ENCODE measurements around the gene RNF130. TPM values are rescaled to one million over a fixed set of nuclear protein-coding genes. Genes with fewer than 3 reads are reported as not detected.

The RNF130 gene
- total and polyA plus RNA-seq, 2 donors = 20.5 to 69.2 TPM

GRCh38 chr5:179953987-179954386 is 117.6 kb downstream of the RNF130 start:
- WGBS = 97% methylated on average over 4 of the region's 4 CpGs
- no peaks in the 10 kb centered on the region for H3K36me3 ChIP-seq (ENCODE audit: control insufficient read depth in 2 of 2, insufficient read depth in 2 of 2, low read length in 1 of 2)
- no peaks in the 10 kb centered on the region for H3K4me1 ChIP-seq (ENCODE audit: control insufficient read depth in 2 of 2, insufficient read depth in 2 of 2, low read length in 2 of 2)
- no peaks in the 10 kb centered on the region for H3K9me3 ChIP-seq (ENCODE audit: control insufficient read depth in 2 of 2, insufficient read depth in 1 of 2, low read length in 1 of 2)
- H3K27me3 ChIP-seq (ENCODE audit: control insufficient read depth in 2 of 2, insufficient read depth in 1 of 2, low read length in 1 of 2) = no peaks in the 10 kb centered on the region
- no peak overlapping the region for H3K27ac ChIP-seq (ENCODE audit: low read depth in 1 of 2, low read length in 1 of 2)
- no peak overlapping the region for H3K4me3 ChIP-seq (ENCODE audit: low read length in 2 of 2)
- no peak for DNase-seq (ENCODE audit: low read depth in 6 of 9, low spot score in 9 of 9)

GRCh38 chr5:179936976-179937681 is 134.4 kb downstream of the RNF130 start:
- no peak overlapping the region for H3K4me3 ChIP-seq (ENCODE audit: low read length in 2 of 2)
- no peaks in the 10 kb centered on the region for H3K9me3 ChIP-seq (ENCODE audit: control insufficient read depth in 2 of 2, insufficient read depth in 1 of 2, low read length in 1 of 2)
- H3K4me1 ChIP-seq (ENCODE audit: control insufficient read depth in 2 of 2, insufficient read depth in 2 of 2, low read length in 2 of 2) = no peaks in the 10 kb centered on the region
- no peaks in the 10 kb centered on the region for H3K27me3 ChIP-seq (ENCODE audit: control insufficient read depth in 2 of 2, insufficient read depth in 1 of 2, low read length in 1 of 2)
- WGBS = 97% methylated on average over 13 of the region's 13 CpGs
- no peak for DNase-seq (ENCODE audit: low read depth in 6 of 9, low spot score in 9 of 9)
- H3K36me3 ChIP-seq (ENCODE audit: control insufficient read depth in 2 of 2, insufficient read depth in 2 of 2, low read length in 1 of 2) = no peaks in the 10 kb centered on the region
- no peak overlapping the region for H3K27ac ChIP-seq (ENCODE audit: low read depth in 1 of 2, low read length in 1 of 2)

- no peak for DNase-seq (ENCODE audit: low read depth in 6 of 9, low spot score in 9 of 9)
- Histone ChIP-seq H3K27me3 (ENCODE audit: control insufficient read depth in 2 of 2, insufficient read depth in 1 of 2, low read length in 1 of 2) (no peaks in the 10 kb centered on the region), H3K36me3 (ENCODE audit: control insufficient read depth in 2 of 2, insufficient read depth in 2 of 2, low read length in 1 of 2) (no peaks in the 10 kb centered on the region), H3K9me3 (ENCODE audit: control insufficient read depth in 2 of 2, insufficient read depth in 1 of 2, low read length in 1 of 2) (no peaks in the 10 kb centered on the region), H3K27ac (ENCODE audit: low read depth in 1 of 2, low read length in 1 of 2) (no peak overlapping the region), H3K4me3 (ENCODE audit: low read length in 2 of 2) (no peak overlapping the region), H3K4me1 (ENCODE audit: control insufficient read depth in 2 of 2, insufficient read depth in 2 of 2, low read length in 2 of 2) (no peaks in the 10 kb centered on the region)
- whole genome bisulfite sequencing = 97% methylated on average over 8 of the region's 8 CpGs
These were observed 140.6 kb downstream of the RNF130 start for GRCh38 chr5:179930788-179931473.

GRCh38 chr5:179927824-179928223 is 143.7 kb downstream of the RNF130 start:
- Histone ChIP-seq H3K36me3 (ENCODE audit: control insufficient read depth in 2 of 2, insufficient read depth in 2 of 2, low read length in 1 of 2) (no peaks in the 10 kb centered on the region), H3K4me1 (ENCODE audit: control insufficient read depth in 2 of 2, insufficient read depth in 2 of 2, low read length in 2 of 2) (no peaks in the 10 kb centered on the region), H3K27ac (ENCODE audit: low read depth in 1 of 2, low read length in 1 of 2) (no peak overlapping the region), H3K4me3 (ENCODE audit: low read length in 2 of 2) (no peak overlapping the region), H3K9me3 (ENCODE audit: control insufficient read depth in 2 of 2, insufficient read depth in 1 of 2, low read length in 1 of 2) (peaks cover 0 to 3% of the 10 kb centered on the region in 2 donors), H3K27me3 (ENCODE audit: control insufficient read depth in 2 of 2, insufficient read depth in 1 of 2, low read length in 1 of 2) (no peaks in the 10 kb centered on the region)
- DNase-seq (ENCODE audit: low read depth in 6 of 9, low spot score in 9 of 9) = no peak
- 98% methylated on average over 7 of the region's 7 CpGs for WGBS

- Histone ChIP-seq H3K4me1 (ENCODE audit: control insufficient read depth in 2 of 2, insufficient read depth in 2 of 2, low read length in 2 of 2) (no peaks in the 10 kb centered on the region), H3K9me3 (ENCODE audit: control insufficient read depth in 2 of 2, insufficient read depth in 1 of 2, low read length in 1 of 2) (peaks cover 0 to 3% of the 10 kb centered on the region in 2 donors), H3K36me3 (ENCODE audit: control insufficient read depth in 2 of 2, insufficient read depth in 2 of 2, low read length in 1 of 2) (no peaks in the 10 kb centered on the region), H3K27me3 (ENCODE audit: control insufficient read depth in 2 of 2, insufficient read depth in 1 of 2, low read length in 1 of 2) (no peaks in the 10 kb centered on the region), H3K27ac (ENCODE audit: low read depth in 1 of 2, low read length in 1 of 2) (no peak overlapping the region), H3K4me3 (ENCODE audit: low read length in 2 of 2) (no peak overlapping the region)
- WGBS = 95% methylated on average over 8 of the region's 8 CpGs
- DNase-seq (ENCODE audit: low read depth in 6 of 9, low spot score in 9 of 9) = no peak
These were observed 144.9 kb downstream of the RNF130 start for GRCh38 chr5:179926657-179927056.

GRCh38 chr5:179923436-179923835 is 148.1 kb downstream of the RNF130 start:
- Histone ChIP-seq H3K36me3 (ENCODE audit: control insufficient read depth in 2 of 2, insufficient read depth in 2 of 2, low read length in 1 of 2) (no peaks in the 10 kb centered on the region), H3K9me3 (ENCODE audit: control insufficient read depth in 2 of 2, insufficient read depth in 1 of 2, low read length in 1 of 2) (peaks cover 0 to 3% of the 10 kb centered on the region in 2 donors), H3K4me3 (ENCODE audit: low read length in 2 of 2) (no peak overlapping the region), H3K27me3 (ENCODE audit: control insufficient read depth in 2 of 2, insufficient read depth in 1 of 2, low read length in 1 of 2) (no peaks in the 10 kb centered on the region), H3K4me1 (ENCODE audit: control insufficient read depth in 2 of 2, insufficient read depth in 2 of 2, low read length in 2 of 2) (peaks cover 0 to 6% of the 10 kb centered on the region in 2 donors), H3K27ac (ENCODE audit: low read depth in 1 of 2, low read length in 1 of 2) (no peak overlapping the region)
- no peak for DNase-seq (ENCODE audit: low read depth in 6 of 9, low spot score in 9 of 9)
- 79% methylated on average over 6 of the region's 6 CpGs for WGBS

GRCh38 chr5:179920175-179920574 is 151.4 kb downstream of the RNF130 start:
- no peak overlapping the region for H3K4me3 ChIP-seq (ENCODE audit: low read length in 2 of 2)
- peaks cover 0 to 11% of the 10 kb centered on the region in 2 donors for H3K4me1 ChIP-seq (ENCODE audit: control insufficient read depth in 2 of 2, insufficient read depth in 2 of 2, low read length in 2 of 2)
- H3K27ac ChIP-seq (ENCODE audit: low read depth in 1 of 2, low read length in 1 of 2) = no peak overlapping the region
- WGBS = 95% methylated on average over 4 of the region's 4 CpGs
- DNase-seq (ENCODE audit: low read depth in 6 of 9, low spot score in 9 of 9) = no peak
- H3K9me3 ChIP-seq (ENCODE audit: control insufficient read depth in 2 of 2, insufficient read depth in 1 of 2, low read length in 1 of 2) = no peaks in the 10 kb centered on the region
- H3K36me3 ChIP-seq (ENCODE audit: control insufficient read depth in 2 of 2, insufficient read depth in 2 of 2, low read length in 1 of 2) = no peaks in the 10 kb centered on the region
- H3K27me3 ChIP-seq (ENCODE audit: control insufficient read depth in 2 of 2, insufficient read depth in 1 of 2, low read length in 1 of 2) = no peaks in the 10 kb centered on the region

GRCh38 chr5:179919487-179920060 is 152.0 kb downstream of the RNF130 start:
- no peaks in the 10 kb centered on the region for H3K36me3 ChIP-seq (ENCODE audit: control insufficient read depth in 2 of 2, insufficient read depth in 2 of 2, low read length in 1 of 2)
- no peak overlapping the region for H3K4me3 ChIP-seq (ENCODE audit: low read length in 2 of 2)
- peak in 2 of 9 donors; percentile 18 to 20 for DNase-seq (ENCODE audit: low read depth in 6 of 9, low spot score in 9 of 9)
- H3K4me1 ChIP-seq (ENCODE audit: control insufficient read depth in 2 of 2, insufficient read depth in 2 of 2, low read length in 2 of 2) = peaks cover 0 to 11% of the 10 kb centered on the region in 2 donors
- H3K9me3 ChIP-seq (ENCODE audit: control insufficient read depth in 2 of 2, insufficient read depth in 1 of 2, low read length in 1 of 2) = no peaks in the 10 kb centered on the region
- H3K27me3 ChIP-seq (ENCODE audit: control insufficient read depth in 2 of 2, insufficient read depth in 1 of 2, low read length in 1 of 2) = no peaks in the 10 kb centered on the region
- 71% methylated on average over 20 of the region's 20 CpGs for WGBS
- H3K27ac ChIP-seq (ENCODE audit: low read depth in 1 of 2, low read length in 1 of 2) = no peak overlapping the region

GRCh38 chr5:179918742-179919486 is 152.6 kb downstream of the RNF130 start:
- 98% methylated on average over 19 of the region's 19 CpGs for WGBS
- H3K4me3 ChIP-seq (ENCODE audit: low read length in 2 of 2) = no peak overlapping the region
- H3K9me3 ChIP-seq (ENCODE audit: control insufficient read depth in 2 of 2, insufficient read depth in 1 of 2, low read length in 1 of 2) = no peaks in the 10 kb centered on the region
- H3K27me3 ChIP-seq (ENCODE audit: control insufficient read depth in 2 of 2, insufficient read depth in 1 of 2, low read length in 1 of 2) = no peaks in the 10 kb centered on the region
- H3K4me1 ChIP-seq (ENCODE audit: control insufficient read depth in 2 of 2, insufficient read depth in 2 of 2, low read length in 2 of 2) = peaks cover 0 to 16% of the 10 kb centered on the region in 2 donors
- no peaks in the 10 kb centered on the region for H3K36me3 ChIP-seq (ENCODE audit: control insufficient read depth in 2 of 2, insufficient read depth in 2 of 2, low read length in 1 of 2)
- no peak for DNase-seq (ENCODE audit: low read depth in 6 of 9, low spot score in 9 of 9)
- no peak overlapping the region for H3K27ac ChIP-seq (ENCODE audit: low read depth in 1 of 2, low read length in 1 of 2)
